Type B pancreatic cell (in vitro differentiated cells): Measurements from ENCODE around the gene L3MBTL1. TPM values are rescaled to one million over a fixed set of nuclear protein-coding genes. Genes with fewer than 3 reads are reported as not detected.

Experiments
- DNase-seq: peaks from one replicate; pipeline ENCODE4 v3.0.0; 2021; ENCODE audit warnings: mixed read lengths; ENCODE audit not compliant: unreplicated experiment; ENCODE audit errors: extremely low spot score
- H3K27ac Mint-ChIP-seq: 2 replicates; pipeline ENCODE4 v1.8.0; 2021; ENCODE audit warnings: mild to moderate bottlenecking, mixed read lengths
- H3K27me3 Mint-ChIP-seq: 2 replicates; pipeline ENCODE4 v1.8.0; 2021; ENCODE audit warnings: mixed read lengths
- H3K36me3 Mint-ChIP-seq: 2 replicates; pipeline ENCODE4 v1.8.0; 2021; ENCODE audit warnings: mixed read lengths
- H3K4me1 Mint-ChIP-seq: one replicate; pipeline ENCODE4 v1.8.0; 2021; ENCODE audit warnings: mixed read lengths; ENCODE audit not compliant: unreplicated experiment
- H3K4me3 Mint-ChIP-seq: 2 replicates; pipeline ENCODE4 v1.8.0; 2021; ENCODE audit warnings: mild to moderate bottlenecking, mixed read lengths
- H3K9me3 Mint-ChIP-seq: 2 replicates; pipeline ENCODE4 v1.8.0; 2021; ENCODE audit warnings: mixed read lengths
- total RNA-seq: library from RNA; stranded (reverse); gene quantifications from 2 replicates; pipeline ENCODE4 v1.2.1, GENCODE V29; 2021; ENCODE audit warnings: low replicate concordance
- TF ChIP-seq, protein P1 (sequence below): fragments of 200-600 bp; sonication (generic); conservative IDR thresholded peaks from 2 replicates; pipeline ENCODE4 v1.5.0; 2021; ENCODE audit warnings: antibody characterized with exemption, mild to moderate bottlenecking

Gene L3MBTL1
- total RNA-seq, 1 donor from 2014 or later: 23.1 TPM

DNA sequence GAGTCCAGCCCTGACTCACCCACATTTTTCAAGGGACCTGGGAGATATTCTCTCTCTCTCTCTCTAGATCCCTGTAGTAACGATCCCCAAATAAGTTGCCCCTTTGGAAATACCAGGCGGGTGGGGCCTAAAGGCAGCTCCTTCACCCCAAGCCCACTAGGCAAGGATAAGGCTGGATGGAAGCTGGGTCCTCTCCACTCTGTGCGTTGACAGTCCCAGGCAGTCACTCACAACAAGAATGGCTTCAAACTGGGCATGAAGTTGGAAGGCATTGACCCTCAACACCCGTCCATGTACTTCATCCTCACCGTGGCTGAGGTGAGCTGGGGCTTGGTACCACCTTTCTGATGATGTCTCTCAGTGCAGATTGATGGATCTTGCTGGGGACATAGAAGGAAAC lies 21.6 kb downstream of the L3MBTL1 start:
- TF ChIP-seq, protein P1, sequence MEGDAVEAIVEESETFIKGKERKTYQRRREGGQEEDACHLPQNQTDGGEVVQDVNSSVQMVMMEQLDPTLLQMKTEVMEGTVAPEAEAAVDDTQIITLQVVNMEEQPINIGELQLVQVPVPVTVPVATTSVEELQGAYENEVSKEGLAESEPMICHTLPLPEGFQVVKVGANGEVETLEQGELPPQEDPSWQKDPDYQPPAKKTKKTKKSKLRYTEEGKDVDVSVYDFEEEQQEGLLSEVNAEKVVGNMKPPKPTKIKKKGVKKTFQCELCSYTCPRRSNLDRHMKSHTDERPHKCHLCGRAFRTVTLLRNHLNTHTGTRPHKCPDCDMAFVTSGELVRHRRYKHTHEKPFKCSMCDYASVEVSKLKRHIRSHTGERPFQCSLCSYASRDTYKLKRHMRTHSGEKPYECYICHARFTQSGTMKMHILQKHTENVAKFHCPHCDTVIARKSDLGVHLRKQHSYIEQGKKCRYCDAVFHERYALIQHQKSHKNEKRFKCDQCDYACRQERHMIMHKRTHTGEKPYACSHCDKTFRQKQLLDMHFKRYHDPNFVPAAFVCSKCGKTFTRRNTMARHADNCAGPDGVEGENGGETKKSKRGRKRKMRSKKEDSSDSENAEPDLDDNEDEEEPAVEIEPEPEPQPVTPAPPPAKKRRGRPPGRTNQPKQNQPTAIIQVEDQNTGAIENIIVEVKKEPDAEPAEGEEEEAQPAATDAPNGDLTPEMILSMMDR: no peak
- no peak for DNase-seq
- Mint-ChIP-seq H3K27me3 (no peaks in the 10 kb centered on the region), H3K4me1 (no peaks in the 10 kb centered on the region), H3K36me3 (no peaks in the 10 kb centered on the region), H3K27ac (no peak overlapping the region), H3K4me3 (no peak overlapping the region), H3K9me3 (no peaks in the 10 kb centered on the region)

DNA sequence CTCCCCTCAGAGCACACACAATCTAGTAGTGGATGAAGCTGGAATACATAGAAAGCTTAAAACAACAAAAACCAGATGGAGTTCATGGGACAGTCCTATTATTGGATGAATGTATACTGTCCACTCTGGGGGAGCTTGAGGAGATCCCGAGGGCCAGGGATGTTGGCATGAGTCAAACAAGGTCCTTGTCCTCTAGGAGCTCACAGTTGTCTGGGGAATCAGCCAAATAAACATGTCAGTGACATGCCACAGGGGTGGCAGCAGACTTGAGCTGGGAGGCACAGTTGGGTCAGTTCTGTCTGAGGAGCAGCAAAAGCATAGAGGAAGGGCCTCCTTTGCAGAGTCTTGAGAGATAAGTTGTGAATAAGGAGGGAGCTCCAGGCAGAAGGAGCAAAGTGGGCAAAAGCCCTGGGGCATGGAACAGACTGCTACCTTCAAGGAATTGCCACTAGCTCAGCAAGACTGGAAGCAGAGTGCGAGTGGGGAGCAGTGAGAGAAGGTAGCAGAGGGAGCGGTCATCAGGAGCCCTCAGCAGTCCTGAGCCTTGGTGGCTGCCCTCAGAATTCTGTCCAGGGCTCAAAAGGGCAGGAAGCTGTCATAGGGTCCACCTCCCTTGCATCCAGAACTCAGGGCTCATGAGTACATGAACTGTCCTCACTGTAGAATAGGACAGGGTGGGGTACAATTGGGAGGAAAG lies 22.1 kb downstream of the L3MBTL1 start:
- Mint-ChIP-seq H3K27me3 (no peaks in the 10 kb centered on the region), H3K4me3 (no peak overlapping the region), H3K9me3 (no peaks in the 10 kb centered on the region), H3K27ac (no peak overlapping the region), H3K36me3 (no peaks in the 10 kb centered on the region), H3K4me1 (no peaks in the 10 kb centered on the region)
- DNase-seq: no peak
- TF ChIP-seq, protein P1: no peak

DNA sequence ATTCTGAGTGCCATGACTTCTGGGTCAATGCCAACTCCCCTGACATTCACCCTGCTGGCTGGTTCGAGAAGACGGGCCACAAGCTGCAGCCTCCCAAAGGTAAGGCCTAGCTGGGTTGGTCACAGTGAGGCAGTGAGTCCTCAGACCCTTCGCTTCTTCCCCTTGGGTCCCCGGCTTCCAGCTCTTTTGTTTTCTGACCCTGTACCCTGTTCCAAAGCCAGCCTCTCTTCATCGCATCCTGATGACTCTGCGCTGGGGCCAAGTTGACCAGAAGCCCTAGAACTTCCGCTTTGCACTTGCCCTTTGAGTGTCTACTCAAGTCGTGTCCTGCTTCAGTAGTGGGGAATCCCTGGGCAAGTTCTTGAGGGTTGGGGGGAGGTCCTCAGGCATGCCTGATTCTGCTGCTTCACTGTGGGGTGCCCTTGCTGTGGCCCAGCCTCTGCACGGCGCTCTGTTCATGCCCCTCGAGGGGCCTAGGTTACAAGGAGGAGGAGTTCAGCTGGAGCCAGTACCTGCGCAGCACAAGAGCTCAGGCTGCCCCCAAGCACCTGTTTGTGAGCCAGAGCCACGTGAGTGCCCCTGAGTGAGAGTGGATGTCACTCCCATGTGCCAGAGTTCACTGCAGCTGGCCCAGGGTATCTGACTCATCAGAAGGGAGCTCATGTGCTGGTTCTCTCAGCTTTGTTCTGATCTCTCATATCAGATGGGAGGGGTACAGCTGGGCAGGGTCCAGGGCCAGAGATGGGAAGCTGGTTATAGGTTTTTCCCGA lies 23.0 kb downstream of the L3MBTL1 start:
- no peaks in the 10 kb centered on the region for H3K4me1 Mint-ChIP-seq
- no peaks in the 10 kb centered on the region for H3K27me3 Mint-ChIP-seq
- no peaks in the 10 kb centered on the region for H3K36me3 Mint-ChIP-seq
- no peak overlapping the region for H3K27ac Mint-ChIP-seq
- TF ChIP-seq, protein P1: no peak
- no peak for DNase-seq
- H3K9me3 Mint-ChIP-seq: no peaks in the 10 kb centered on the region
- no peak overlapping the region for H3K4me3 Mint-ChIP-seq

DNA sequence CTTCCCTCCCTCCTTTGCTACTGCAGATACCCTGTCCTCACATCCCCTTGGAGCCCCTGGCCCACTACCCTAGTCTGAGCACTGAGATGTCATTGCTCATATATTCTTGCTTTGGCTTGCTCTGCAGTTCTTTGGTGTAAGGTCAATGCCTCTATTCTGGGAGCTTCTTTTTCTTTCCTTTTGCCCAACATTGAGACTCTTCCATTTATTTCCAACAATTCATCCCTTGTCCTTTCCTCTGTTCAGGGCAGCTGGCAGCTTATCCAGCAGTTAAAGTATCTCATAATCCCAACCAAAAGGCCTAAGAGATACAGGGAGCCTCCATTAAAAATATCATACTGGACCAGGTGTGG lies 23.6 kb downstream of the L3MBTL1 start:
- TF ChIP-seq, protein P1: no peak
- no peaks in the 10 kb centered on the region for H3K36me3 Mint-ChIP-seq
- DNase-seq: no peak
- no peaks in the 10 kb centered on the region for H3K9me3 Mint-ChIP-seq
- no peaks in the 10 kb centered on the region for H3K4me1 Mint-ChIP-seq
- H3K4me3 Mint-ChIP-seq: no peak overlapping the region
- H3K27me3 Mint-ChIP-seq: no peaks in the 10 kb centered on the region
- no peak overlapping the region for H3K27ac Mint-ChIP-seq

DNA sequence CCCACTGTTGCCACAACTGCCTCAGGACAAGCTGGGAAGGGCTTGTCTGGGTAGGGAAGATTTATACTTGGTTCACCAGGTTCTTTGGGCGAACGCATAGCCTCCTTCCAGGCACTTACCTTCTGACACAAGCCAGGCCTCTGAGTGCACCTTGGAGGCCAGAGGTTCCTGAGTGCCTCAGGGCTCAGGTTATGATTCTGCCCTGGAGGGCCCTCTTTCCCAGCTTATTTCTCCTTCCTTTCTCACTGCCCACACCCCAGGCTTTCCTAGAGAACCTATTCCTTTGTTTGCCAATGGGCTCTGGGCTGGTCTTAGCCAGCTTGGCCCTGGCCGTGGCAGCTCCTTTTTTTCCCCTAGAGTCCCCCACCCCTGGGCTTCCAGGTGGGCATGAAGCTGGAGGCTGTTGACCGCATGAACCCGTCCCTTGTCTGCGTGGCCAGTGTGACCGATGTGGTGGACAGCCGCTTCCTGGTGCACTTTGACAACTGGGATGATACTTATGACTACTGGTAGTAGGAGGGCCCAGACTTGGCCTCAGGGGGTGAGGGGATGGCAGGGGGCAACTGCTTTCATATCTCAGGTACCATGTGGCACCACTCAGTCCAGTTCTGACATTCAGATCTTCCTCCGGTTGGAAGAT lies 25.0 kb downstream of the L3MBTL1 start:
- no peaks in the 10 kb centered on the region for H3K36me3 Mint-ChIP-seq
- no peak for DNase-seq
- H3K9me3 Mint-ChIP-seq: no peaks in the 10 kb centered on the region
- H3K27ac Mint-ChIP-seq: no peak overlapping the region
- H3K4me1 Mint-ChIP-seq: no peaks in the 10 kb centered on the region
- no peak overlapping the region for H3K4me3 Mint-ChIP-seq
- TF ChIP-seq, protein P1: no peak
- H3K27me3 Mint-ChIP-seq: no peaks in the 10 kb centered on the region
